Ovary (tissue), 3 donors: ENCODE data around the gene NBPF3.

Source experiments
- CTCF ChIP-seq, 3 donors: fragments of 450-650 bp in 2 of 3; fragments of 200-600 bp in 1 of 3; IDR thresholded peaks; one replicate each; pipeline versions ENCODE4 v1.5.1 to v1.8.0; 2016 to 2022; ENCODE audit warnings: antibody characterized with exemption in 3 of 3, mild to moderate bottlenecking in 1 of 3
- EP300 ChIP-seq: sonication (generic); formaldehyde crosslinking; IDR thresholded peaks from one replicate; pipeline ENCODE4 v1.6.1; 2017; ENCODE audit warnings: antibody characterized with exemption
- donor health status: DM: no; HTN: no; CAD: no.

GRCh38 chr1:21496886-21497285 lies 56.9 kb downstream of the NBPF3 start:
- no peak for TF ChIP-seq CTCF (IDR thresholded peaks at IDR 0.05)
- TF ChIP-seq EP300, result no peak
